ENCODE results near the gene UCHL5. TPM values are rescaled to one million over a fixed set of nuclear protein-coding genes. Genes with fewer than 3 reads are reported as not detected.

UCHL5 gene
- 34.0 TPM for total RNA-seq

- intact Hi-C loops (cut with DNase I) = loop anchor here (5.0 kb wide), 1 partner anchor 43 kb away; no protein-coding TSS in a partner anchor
- DNase-seq (ENCODE audit: low spot score) = peak; percentile 96
- ATAC-seq = peak; percentile 99
Observed at GRCh38 chr1:193059282-193060114, at the start of gene UCHL5, which contains the start of gene RO60. Gene UCHL5, minus strand, starts transcription at chr1:193059360. Its CDS starts 100 bp downstream, at chr1:193059260. Gene RO60, plus strand, starts transcription at chr1:193059612. Its CDS starts 9,443 bp downstream, at chr1:193069055.

- ATAC-seq (no peak), DNase-seq (ENCODE audit: low spot score) (no peak)
- intact Hi-C loops (cut with DNase I) = no loop called here
Observed at GRCh38 chr1:193108471-193108870, 49.3 kb upstream of the UCHL5 start.

- DNase-seq (ENCODE audit: low spot score) (no peak), ATAC-seq (no peak)
- intact Hi-C loops (cut with DNase I) = no loop called here
Observed at GRCh38 chr1:193105821-193106177, 46.6 kb upstream of the UCHL5 start.

GRCh38 chr1:193104907-193105820 is 46.0 kb upstream of the UCHL5 start, which contains the start of gene GLRX2:
Gene GLRX2, minus strand, starts transcription at chr1:193105414. Its CDS starts 32 bp downstream, at chr1:193105382.
- ATAC-seq (peak; percentile 97), DNase-seq (ENCODE audit: low spot score) (peak; percentile 91)
- intact Hi-C loops (cut with DNase I) = loop anchor here (5.0 kb wide), 1 partner anchor 48 kb away; the partner anchor contains the start of genes RO60 and UCHL5

GRCh38 chr1:193104502-193104906 is 45.3 kb upstream of the UCHL5 start:
- intact Hi-C loops (cut with DNase I) = loop anchor here (5.0 kb wide), 1 partner anchor 47 kb away; the partner anchor contains the start of genes RO60 and UCHL5
- ATAC-seq = peak; percentile 70
- peak; percentile 69 for DNase-seq (ENCODE audit: low spot score)

- intact Hi-C loops (cut with DNase I) = loop anchor here (5.0 kb wide), 1 partner anchor 47 kb away; the partner anchor contains the start of genes RO60 and UCHL5
- no peak for ATAC-seq
- no peak for DNase-seq (ENCODE audit: low spot score)
Observed at GRCh38 chr1:193103759-193104501, 44.8 kb upstream of the UCHL5 start.

GRCh38 chr1:193102662-193103061 is 43.5 kb upstream of the UCHL5 start:
- intact Hi-C loops (cut with DNase I) = loop anchor here (5.0 kb wide), 1 partner anchor 45 kb away; the partner anchor contains the start of genes RO60 and UCHL5
- ATAC-seq = no peak

GRCh38 chr1:193094112-193094511 is 35.0 kb upstream of the UCHL5 start:
- ATAC-seq (no peak), DNase-seq (ENCODE audit: low spot score) (no peak)
- intact Hi-C loops (cut with DNase I) = no loop called here

More at GRCh38 chr1:193102662-193103061, 43.5 kb upstream of the UCHL5 start:
- DNase-seq (ENCODE audit: low spot score) = no peak

- DNase-seq (ENCODE audit: low spot score) (no peak), ATAC-seq (no peak)
- intact Hi-C loops (cut with DNase I) = no loop called here
Observed at GRCh38 chr1:193090865-193091264, 31.7 kb upstream of the UCHL5 start.

GRCh38 chr1:193087893-193088292 is 28.7 kb upstream of the UCHL5 start:
- DNase-seq (ENCODE audit: low spot score) (no peak), ATAC-seq (no peak)
- intact Hi-C loops (cut with DNase I) = no loop called here

GRCh38 chr1:193086342-193086741 is 27.2 kb upstream of the UCHL5 start:
- ATAC-seq = no peak
- DNase-seq (ENCODE audit: low spot score) = no peak
- intact Hi-C loops (cut with DNase I) = no loop called here

- ATAC-seq (no peak), DNase-seq (ENCODE audit: low spot score) (no peak)
- intact Hi-C loops (cut with DNase I) = no loop called here
Observed at GRCh38 chr1:193085263-193085662, 26.1 kb upstream of the UCHL5 start.

GRCh38 chr1:193083365-193084088 is 24.4 kb upstream of the UCHL5 start:
- no peak for ATAC-seq
- no peak for DNase-seq (ENCODE audit: low spot score)
- intact Hi-C loops (cut with DNase I) = no loop called here

- ATAC-seq = no peak
- intact Hi-C loops (cut with DNase I) = no loop called here
- DNase-seq (ENCODE audit: low spot score) = no peak
Observed at GRCh38 chr1:193079187-193079586, 20.0 kb upstream of the UCHL5 start.

- ATAC-seq (no peak), DNase-seq (ENCODE audit: low spot score) (no peak)
- intact Hi-C loops (cut with DNase I) = no loop called here
Observed at GRCh38 chr1:193077991-193078390, 18.8 kb upstream of the UCHL5 start.

- intact Hi-C loops (cut with DNase I) = no loop called here
- ATAC-seq (no peak), DNase-seq (ENCODE audit: low spot score) (no peak)
Observed at GRCh38 chr1:193070942-193071341, 11.8 kb upstream of the UCHL5 start.

- ATAC-seq = no peak
- intact Hi-C loops (cut with DNase I) = no loop called here
Observed at GRCh38 chr1:193070386-193070753, 11.2 kb upstream of the UCHL5 start.

GRCh38 chr1:193069748-193070385 is 10.7 kb upstream of the UCHL5 start:
- intact Hi-C loops (cut with DNase I) = no loop called here
- ATAC-seq (no peak), DNase-seq (ENCODE audit: low spot score) (no peak)

More at GRCh38 chr1:193070386-193070753, 11.2 kb upstream of the UCHL5 start:
- no peak for DNase-seq (ENCODE audit: low spot score)

All from sciatic nerve (tissue), 2 donors.